ENCODE measurements around the gene DEFB131A.
"Not testable (repeated sequence)": the region's sequence is repeated elsewhere in the genome, so short reads cannot be mapped to it uniquely, and the experiment has no call there.

DEFB131A gene

GRCh38 chr4:9444114-9444513 lies at the start of gene DEFB131A:
Gene DEFB131A (plus strand): TSS chr4:9444414. CDS start chr4:9444534, 120 bp downstream.
- not testable (repeated sequence) for DNase-seq

GRCh38 chr4:9405774-9406173 lies 38.4 kb upstream of the DEFB131A start:
- not testable (repeated sequence) for DNase-seq

GRCh38 chr4:9406491-9406890 lies 37.7 kb upstream of the DEFB131A start:
- not testable (repeated sequence) for DNase-seq

- no peak for DNase-seq
Observed at GRCh38 chr4:9409793-9410192, 34.4 kb upstream of the DEFB131A start.

GRCh38 chr4:9421884-9422455 lies 22.2 kb upstream of the DEFB131A start:
- DNase-seq = not testable (repeated sequence)

- DNase-seq = not testable (repeated sequence)
Observed at GRCh38 chr4:9425916-9426315, 18.3 kb upstream of the DEFB131A start.

- not testable (repeated sequence) for DNase-seq
Observed at GRCh38 chr4:9430061-9430460, 14.2 kb upstream of the DEFB131A start.

GRCh38 chr4:9433320-9433719 lies 10.9 kb upstream of the DEFB131A start:
- not testable (repeated sequence) for DNase-seq

- not testable (repeated sequence) for DNase-seq
Observed at GRCh38 chr4:9436728-9437127, 7.5 kb upstream of the DEFB131A start.

GRCh38 chr4:9442355-9442754 lies 1.9 kb upstream of the DEFB131A start:
- not testable (repeated sequence) for DNase-seq

GRCh38 chr4:9444681-9445080 lies 467 bp downstream of the DEFB131A start:
- DNase-seq = not testable (repeated sequence)

GRCh38 chr4:9452251-9452650 lies 8.0 kb downstream of the DEFB131A start:
- not testable (repeated sequence) for DNase-seq

- not testable (repeated sequence) for DNase-seq
Observed at GRCh38 chr4:9454284-9454683, 10.1 kb downstream of the DEFB131A start.

- not testable (repeated sequence) for DNase-seq
Observed at GRCh38 chr4:9455046-9455445, 10.8 kb downstream of the DEFB131A start.

GRCh38 chr4:9479466-9479865 lies 35.3 kb downstream of the DEFB131A start:
- DNase-seq = not testable (repeated sequence)

- DNase-seq = not testable (repeated sequence)
Observed at GRCh38 chr4:9480066-9480465, 35.9 kb downstream of the DEFB131A start.

- DNase-seq = not testable (repeated sequence)
Observed at GRCh38 chr4:9482871-9483270, 38.7 kb downstream of the DEFB131A start.

- not testable (repeated sequence) for DNase-seq
Observed at GRCh38 chr4:9483682-9484081, 39.5 kb downstream of the DEFB131A start.

- not testable (repeated sequence) for DNase-seq
Observed at GRCh38 chr4:9486880-9487279, 42.7 kb downstream of the DEFB131A start.

GRCh38 chr4:9488796-9489195 lies 44.6 kb downstream of the DEFB131A start:
- DNase-seq = not testable (repeated sequence)

- not testable (repeated sequence) for DNase-seq
Observed at GRCh38 chr4:9490496-9490895, 46.3 kb downstream of the DEFB131A start.

- not testable (repeated sequence) for DNase-seq
Observed at GRCh38 chr4:9490986-9491385, 46.8 kb downstream of the DEFB131A start.

GRCh38 chr4:9493589-9493988 lies 49.4 kb downstream of the DEFB131A start:
- DNase-seq = not testable (repeated sequence)

GRCh38 chr4:9494256-9495035 lies 50.2 kb downstream of the DEFB131A start:
- DNase-seq = not testable (repeated sequence)
